ENCODE data around the gene SUPT16H. TPM values are rescaled to one million over a fixed set of nuclear protein-coding genes. Genes with fewer than 3 reads are reported as not detected.

SUPT16H gene
- total and polyA plus RNA-seq, 10 of the 15 experiments (the other 5 are each of a cell fraction or from before 2014, with no cell fraction given), result 90.7 to 201 (median 121) TPM

GRCh38 chr14:21385188-21385904 is 1.5 kb upstream of the SUPT16H start (continued):
- TF ChIP-seq ELK1 (IDR thresholded peaks at IDR 0.05; ENCODE audit: low read depth, low read length) (no peak), RAD21 (IDR thresholded peaks at IDR 0.05; ENCODE audit: insufficient read depth, low read depth, low read length) (no peak), TAF1 (IDR thresholded peaks at IDR 0.05; ENCODE audit: borderline replicate concordance, low read depth, low read length) (no peak), POLR2AphosphoS5 (IDR thresholded peaks at IDR 0.05; ENCODE audit: low read length) (no peak; the same call in 1 of the 2 replicates), CHD2 (IDR thresholded peaks at IDR 0.05; ENCODE audit: borderline replicate concordance, low read depth, low read length) (no peak), SMC3 (IDR thresholded peaks at IDR 0.05; ENCODE audit: borderline replicate concordance, low read length) (no peak), CHD1 (IDR thresholded peaks at IDR 0.05; ENCODE audit: low read depth, low read length) (no peak), HDGF (IDR thresholded peaks at IDR 0.05) (no peak), ZNF592 (IDR thresholded peaks at IDR 0.05) (no peak), FOXK2 (IDR thresholded peaks at IDR 0.05) (no peak), BACH1 (IDR thresholded peaks at IDR 0.05; ENCODE audit: borderline replicate concordance) (no peak), PBX3 (IDR thresholded peaks at IDR 0.05; ENCODE audit: insufficient replicate concordance, low read depth, low read length) (no peak), NFXL1 (IDR thresholded peaks at IDR 0.05; ENCODE audit: borderline replicate concordance) (no peak), HDAC2 (IDR thresholded peaks at IDR 0.05) (no peak), REST (IDR thresholded peaks at IDR 0.05; ENCODE audit: low read depth, low read length) (no peak), CEBPB (IDR thresholded peaks at IDR 0.05; ENCODE audit: borderline replicate concordance in 1 of 2, low read depth in 2 of 2, low read length in 2 of 2) (no peak), PML (IDR thresholded peaks at IDR 0.05; ENCODE audit: low read length) (no peak), USF1 (IDR thresholded peaks at IDR 0.05; ENCODE audit: borderline replicate concordance, extremely low read length, insufficient read depth, low read depth, low read length) (no peak)
